Measurements from ENCODE around the gene CLEC12A.

Gene CLEC12A

GRCh38 chr12:9991876-9992275 lies 20.7 kb downstream of the CLEC12A start:
- Histone ChIP-seq H3K9me3 (ENCODE audit: insufficient read depth, low read length) (no peaks in the 10 kb centered on the region), H3K4me1 (ENCODE audit: insufficient read depth, insufficient read length) (no peaks in the 10 kb centered on the region), H3K4me3 (ENCODE audit: insufficient read length, low read depth) (no peak overlapping the region), H3K9ac (ENCODE audit: insufficient read length, low read depth) (no peak overlapping the region), H3K36me3 (ENCODE audit: insufficient read depth, insufficient read length, low read length) (no peaks in the 10 kb centered on the region), H3K27me3 (ENCODE audit: insufficient read depth, insufficient read length) (no peaks in the 10 kb centered on the region)
- DNase-seq (ENCODE audit: low read depth, low spot score): no peak
- TF ChIP-seq SUZ12 (IDR thresholded peaks at IDR 0.05; ENCODE audit: extremely low read depth, insufficient read depth, insufficient read length) (no peak), ZNF274 (IDR thresholded peaks at IDR 0.05; ENCODE audit: low read depth, low read length) (no peak), YY1 (IDR thresholded peaks at IDR 0.05; ENCODE audit: insufficient read depth, insufficient read length) (no peak)

- no peak for DNase-seq (ENCODE audit: low read depth, low spot score)
- Histone ChIP-seq H3K9ac (ENCODE audit: insufficient read length, low read depth) (no peak overlapping the region), H3K36me3 (ENCODE audit: insufficient read depth, insufficient read length, low read length) (no peaks in the 10 kb centered on the region), H3K27me3 (ENCODE audit: insufficient read depth, insufficient read length) (no peaks in the 10 kb centered on the region), H3K4me3 (ENCODE audit: insufficient read length, low read depth) (no peak overlapping the region), H3K4me1 (ENCODE audit: insufficient read depth, insufficient read length) (no peaks in the 10 kb centered on the region), H3K9me3 (ENCODE audit: insufficient read depth, low read length) (no peaks in the 10 kb centered on the region)
- no peak for TF ChIP-seq SUZ12 (IDR thresholded peaks at IDR 0.05; ENCODE audit: extremely low read depth, insufficient read depth, insufficient read length)
- TF ChIP-seq YY1 (IDR thresholded peaks at IDR 0.05; ENCODE audit: insufficient read depth, insufficient read length): no peak
- TF ChIP-seq ZNF274 (IDR thresholded peaks at IDR 0.05; ENCODE audit: low read depth, low read length): no peak
Measured at GRCh38 chr12:9992296-9992695, 21.1 kb downstream of the CLEC12A start.

GRCh38 chr12:9999016-9999415 lies 27.8 kb downstream of the CLEC12A start, which contains the start of gene CLEC1B:
CLEC1B (minus strand) TSS chr12:9999121; CDS start chr12:9999100, 21 bp downstream.
- H3K36me3 ChIP-seq (ENCODE audit: insufficient read depth, insufficient read length, low read length): no peaks in the 10 kb centered on the region
- no peak for TF ChIP-seq YY1 (IDR thresholded peaks at IDR 0.05; ENCODE audit: insufficient read depth, insufficient read length)
- TF ChIP-seq ZNF274 (IDR thresholded peaks at IDR 0.05; ENCODE audit: low read depth, low read length): no peak
- no peak for TF ChIP-seq SUZ12 (IDR thresholded peaks at IDR 0.05; ENCODE audit: extremely low read depth, insufficient read depth, insufficient read length)
- H3K27me3 ChIP-seq (ENCODE audit: insufficient read depth, insufficient read length): no peaks in the 10 kb centered on the region
- H3K4me1 ChIP-seq (ENCODE audit: insufficient read depth, insufficient read length): no peaks in the 10 kb centered on the region
- no peak within 1 kb of the TSS for H3K4me3 ChIP-seq (ENCODE audit: insufficient read length, low read depth)
- H3K9me3 ChIP-seq (ENCODE audit: insufficient read depth, low read length): no peaks in the 10 kb centered on the region
- DNase-seq (ENCODE audit: low read depth, low spot score): no peak
- no peak within 1 kb of the TSS for H3K9ac ChIP-seq (ENCODE audit: insufficient read length, low read depth)

GRCh38 chr12:10001171-10001776 lies 30.1 kb downstream of the CLEC12A start:
- TF ChIP-seq SUZ12 (IDR thresholded peaks at IDR 0.05; ENCODE audit: extremely low read depth, insufficient read depth, insufficient read length) (no peak), YY1 (IDR thresholded peaks at IDR 0.05; ENCODE audit: insufficient read depth, insufficient read length) (no peak), ZNF274 (IDR thresholded peaks at IDR 0.05; ENCODE audit: low read depth, low read length) (no peak)
- Histone ChIP-seq H3K27me3 (ENCODE audit: insufficient read depth, insufficient read length) (no peaks in the 10 kb centered on the region), H3K4me1 (ENCODE audit: insufficient read depth, insufficient read length) (no peaks in the 10 kb centered on the region), H3K4me3 (ENCODE audit: insufficient read length, low read depth) (no peak overlapping the region), H3K9me3 (ENCODE audit: insufficient read depth, low read length) (no peaks in the 10 kb centered on the region), H3K9ac (ENCODE audit: insufficient read length, low read depth) (no peak overlapping the region), H3K36me3 (ENCODE audit: insufficient read depth, insufficient read length, low read length) (no peaks in the 10 kb centered on the region)
- no peak for DNase-seq (ENCODE audit: low read depth, low spot score)

- Histone ChIP-seq H3K4me1 (ENCODE audit: insufficient read depth, insufficient read length) (no peaks in the 10 kb centered on the region), H3K4me3 (ENCODE audit: insufficient read length, low read depth) (no peak overlapping the region), H3K27me3 (ENCODE audit: insufficient read depth, insufficient read length) (no peaks in the 10 kb centered on the region), H3K9ac (ENCODE audit: insufficient read length, low read depth) (no peak overlapping the region), H3K36me3 (ENCODE audit: insufficient read depth, insufficient read length, low read length) (no peaks in the 10 kb centered on the region), H3K9me3 (ENCODE audit: insufficient read depth, low read length) (no peaks in the 10 kb centered on the region)
- no peak for TF ChIP-seq YY1 (IDR thresholded peaks at IDR 0.05; ENCODE audit: insufficient read depth, insufficient read length)
- TF ChIP-seq SUZ12 (IDR thresholded peaks at IDR 0.05; ENCODE audit: extremely low read depth, insufficient read depth, insufficient read length): no peak
- TF ChIP-seq ZNF274 (IDR thresholded peaks at IDR 0.05; ENCODE audit: low read depth, low read length): no peak
- DNase-seq (ENCODE audit: low read depth, low spot score): no peak
Measured at GRCh38 chr12:10012630-10013330, 41.6 kb downstream of the CLEC12A start.

GRCh38 chr12:10015450-10015849 lies 44.2 kb downstream of the CLEC12A start:
- DNase-seq (ENCODE audit: low read depth, low spot score): no peak
- Histone ChIP-seq H3K4me3 (ENCODE audit: insufficient read length, low read depth) (no peak overlapping the region), H3K9ac (ENCODE audit: insufficient read length, low read depth) (no peak overlapping the region), H3K9me3 (ENCODE audit: insufficient read depth, low read length) (no peaks in the 10 kb centered on the region), H3K27me3 (ENCODE audit: insufficient read depth, insufficient read length) (no peaks in the 10 kb centered on the region), H3K4me1 (ENCODE audit: insufficient read depth, insufficient read length) (no peaks in the 10 kb centered on the region), H3K36me3 (ENCODE audit: insufficient read depth, insufficient read length, low read length) (no peaks in the 10 kb centered on the region)
- TF ChIP-seq SUZ12 (IDR thresholded peaks at IDR 0.05; ENCODE audit: extremely low read depth, insufficient read depth, insufficient read length) (no peak), YY1 (IDR thresholded peaks at IDR 0.05; ENCODE audit: insufficient read depth, insufficient read length) (no peak), ZNF274 (IDR thresholded peaks at IDR 0.05; ENCODE audit: low read depth, low read length) (no peak)

- no peak for DNase-seq (ENCODE audit: low read depth, low spot score)
- TF ChIP-seq YY1 (IDR thresholded peaks at IDR 0.05; ENCODE audit: insufficient read depth, insufficient read length) (no peak), ZNF274 (IDR thresholded peaks at IDR 0.05; ENCODE audit: low read depth, low read length) (no peak), SUZ12 (IDR thresholded peaks at IDR 0.05; ENCODE audit: extremely low read depth, insufficient read depth, insufficient read length) (no peak)
- Histone ChIP-seq H3K27me3 (ENCODE audit: insufficient read depth, insufficient read length) (no peaks in the 10 kb centered on the region), H3K36me3 (ENCODE audit: insufficient read depth, insufficient read length, low read length) (no peaks in the 10 kb centered on the region), H3K9ac (ENCODE audit: insufficient read length, low read depth) (no peak overlapping the region), H3K9me3 (ENCODE audit: insufficient read depth, low read length) (no peaks in the 10 kb centered on the region), H3K4me3 (ENCODE audit: insufficient read length, low read depth) (no peak overlapping the region), H3K4me1 (ENCODE audit: insufficient read depth, insufficient read length) (no peaks in the 10 kb centered on the region)
Measured at GRCh38 chr12:10016881-10017280, 45.7 kb downstream of the CLEC12A start.

Measured in NT2/D1 (cell line).